ENCODE measurements around the gene PRKX.
"Not testable (repeated sequence)": the region's sequence is repeated elsewhere in the genome, so short reads cannot be mapped to it uniquely, and the experiment has no call there.

PRKX gene

DNA sequence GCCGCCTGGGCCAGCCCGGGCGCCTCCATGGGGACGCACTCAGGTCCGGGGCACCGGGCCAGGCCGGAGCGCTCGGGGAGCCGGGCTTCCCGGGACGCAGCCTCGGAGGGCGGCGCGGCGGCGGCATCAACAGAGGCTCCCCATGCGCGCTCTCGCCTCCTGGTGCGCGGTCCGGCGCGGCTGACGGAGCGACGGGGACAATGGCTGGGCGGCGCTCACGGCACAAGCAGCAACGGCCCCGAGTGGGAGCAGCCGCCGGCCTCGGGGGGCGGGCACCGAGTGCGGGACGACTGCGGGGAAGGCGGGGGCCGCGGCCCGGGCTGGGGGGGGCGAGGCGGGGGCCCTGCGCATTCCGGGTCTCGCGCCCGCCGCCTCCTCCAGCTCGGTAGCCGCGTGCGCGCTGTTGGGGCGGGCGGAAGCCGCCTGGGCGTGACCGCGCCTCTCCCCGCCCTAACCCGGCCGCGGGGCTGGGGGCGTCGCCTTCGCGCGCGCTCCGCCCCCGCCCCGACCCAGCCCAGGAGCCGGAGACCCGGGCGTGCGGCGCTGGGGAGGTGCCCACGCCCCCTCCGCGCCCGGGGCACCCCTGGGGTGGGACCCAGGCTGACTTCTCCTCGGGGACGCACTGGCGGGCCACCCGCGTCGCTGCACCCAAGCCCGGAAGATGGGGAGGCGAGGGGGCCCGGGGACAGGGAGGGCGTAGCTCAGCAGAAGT lies at the start of gene PRKX:
Gene PRKX (minus strand): TSS at position 425 of the 712 bp plus-strand sequence. CDS start 396 bp downstream, at position 29.
- H3K4me3 ChIP-seq, result peak within 1 kb of the TSS; percentile 62 to 88 (median 73)
- H3K27ac ChIP-seq, result peak within 1 kb of the TSS; percentile 62 to 95 (median 85)

DNA sequence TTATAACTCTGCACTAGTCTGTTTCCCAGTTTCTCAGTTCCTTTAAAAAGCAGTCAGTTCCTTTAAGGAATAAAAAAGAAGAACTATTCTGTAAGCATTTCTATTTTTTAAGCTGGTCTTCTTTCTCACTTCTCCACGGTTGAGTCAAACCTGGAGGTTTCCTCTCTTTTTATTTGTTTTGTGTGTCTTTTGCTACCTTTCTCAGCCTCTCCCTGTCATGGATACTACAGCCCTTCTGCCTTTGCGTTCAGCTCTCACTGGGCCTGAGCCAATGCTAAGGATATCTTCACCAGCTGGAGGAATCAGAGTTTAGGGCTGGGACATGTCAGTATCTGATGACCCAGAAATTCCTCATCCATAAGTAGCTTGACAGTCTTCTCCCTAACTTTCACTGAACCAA lies 49.7 kb upstream of the PRKX start:
- Histone ChIP-seq H3K27ac (no peak overlapping the region), H3K4me3 (no peak overlapping the region)

DNA sequence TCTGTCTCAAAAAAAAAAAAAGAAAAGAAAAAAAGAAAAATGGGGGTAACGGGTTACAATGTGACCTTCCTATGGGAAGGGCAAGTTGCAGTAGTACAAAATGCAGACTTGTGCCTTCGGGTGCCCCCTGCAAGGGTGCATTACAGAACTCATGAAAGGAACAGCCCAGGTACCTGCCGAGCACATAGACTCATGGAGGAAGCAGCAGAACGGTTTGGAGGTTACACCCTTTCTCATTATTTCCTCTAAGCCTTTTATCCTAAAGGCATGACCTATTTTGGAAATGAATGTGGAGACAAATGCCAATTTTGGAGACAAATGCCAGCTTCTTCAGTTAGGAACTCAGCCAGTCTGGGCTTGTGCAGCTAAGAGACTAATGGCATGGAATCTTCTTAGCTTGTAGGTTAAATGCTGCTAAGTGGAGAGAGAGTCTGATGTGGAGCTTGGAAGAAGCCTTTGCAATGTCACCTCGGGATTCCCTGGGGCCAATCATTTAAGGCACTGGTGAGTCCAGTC lies 44.1 kb upstream of the PRKX start:
- Histone ChIP-seq H3K4me3 (no peak overlapping the region), H3K27ac (no peak overlapping the region)

DNA sequence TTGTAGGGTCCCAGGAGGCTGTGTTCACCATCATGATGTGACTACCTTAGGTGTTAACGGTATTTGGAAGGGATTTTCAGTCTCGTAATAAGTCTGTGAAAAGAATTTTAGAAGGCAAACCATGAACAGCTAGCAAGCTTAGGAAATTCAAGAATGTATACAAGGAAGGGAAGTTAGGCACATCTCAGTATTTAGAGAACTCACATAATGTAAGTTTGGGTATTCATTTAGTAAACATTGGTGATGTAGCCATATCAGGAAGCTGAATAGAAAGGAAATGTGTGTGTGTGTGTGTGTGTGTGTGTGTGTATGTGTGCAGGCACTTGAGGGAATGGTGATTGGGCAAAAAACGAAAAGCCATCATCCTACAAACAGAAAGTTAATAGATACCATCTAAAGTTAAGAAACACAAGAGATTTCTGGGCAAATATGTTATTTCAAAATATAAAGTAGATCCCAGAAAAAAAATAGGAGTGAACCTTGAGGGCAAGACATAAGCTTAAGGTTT lies 34.7 kb upstream of the PRKX start:
- Histone ChIP-seq H3K27ac (no peak overlapping the region), H3K4me3 (no peak overlapping the region)

DNA sequence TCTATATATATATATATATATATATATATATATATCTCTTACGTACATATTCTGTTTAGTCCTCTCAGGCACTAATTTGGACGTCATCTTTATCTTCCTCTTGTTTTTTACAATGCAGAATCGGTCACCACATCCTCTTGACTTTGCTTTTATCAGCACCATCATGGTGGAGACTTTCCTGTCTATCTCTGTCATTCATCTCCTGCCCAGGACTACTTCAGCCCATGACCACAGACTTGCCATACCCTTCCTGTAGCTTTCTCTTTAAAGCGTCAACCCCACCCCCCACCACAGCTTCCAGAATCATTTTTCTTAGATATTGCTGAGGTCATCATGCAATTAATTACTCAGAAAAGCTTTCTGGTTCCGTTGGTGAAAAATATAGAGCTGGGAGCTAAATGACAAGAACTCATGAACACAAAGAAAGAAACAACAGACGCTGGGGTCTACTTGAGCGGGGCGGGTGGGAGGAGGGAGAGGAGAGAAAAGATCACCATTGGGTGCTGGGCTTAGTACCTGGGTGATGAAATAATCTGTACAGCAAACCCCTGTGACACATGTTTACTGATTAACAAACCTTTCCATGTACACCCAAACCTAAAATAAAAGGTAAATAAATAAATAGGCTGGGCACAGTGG lies 30.5 kb upstream of the PRKX start:
- peak overlapping the region in 1 of 21 experiments; percentile 1 for H3K27ac ChIP-seq
- H3K4me3 ChIP-seq, result no peak overlapping the region

DNA sequence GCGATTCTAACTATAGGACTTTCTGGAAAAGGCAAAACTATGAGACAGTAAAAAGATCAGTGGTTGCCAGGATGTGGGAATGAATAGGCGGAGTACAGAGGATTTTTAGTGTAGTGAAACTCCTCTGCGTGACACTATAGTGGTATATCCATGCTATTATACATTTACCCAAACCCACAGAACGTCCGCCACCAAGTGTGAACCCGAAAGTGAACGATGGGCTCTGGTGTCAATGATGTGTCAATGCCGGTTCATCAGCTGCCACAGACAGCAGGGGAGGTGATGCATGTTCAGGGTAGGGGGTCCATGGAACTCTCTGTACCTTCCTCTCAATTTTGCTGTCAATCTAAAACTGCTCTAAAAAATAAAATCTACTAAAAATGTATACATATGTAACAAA lies 27.5 kb upstream of the PRKX start:
- H3K4me3 ChIP-seq, H3K27ac ChIP-seq: not testable (repeated sequence)

DNA sequence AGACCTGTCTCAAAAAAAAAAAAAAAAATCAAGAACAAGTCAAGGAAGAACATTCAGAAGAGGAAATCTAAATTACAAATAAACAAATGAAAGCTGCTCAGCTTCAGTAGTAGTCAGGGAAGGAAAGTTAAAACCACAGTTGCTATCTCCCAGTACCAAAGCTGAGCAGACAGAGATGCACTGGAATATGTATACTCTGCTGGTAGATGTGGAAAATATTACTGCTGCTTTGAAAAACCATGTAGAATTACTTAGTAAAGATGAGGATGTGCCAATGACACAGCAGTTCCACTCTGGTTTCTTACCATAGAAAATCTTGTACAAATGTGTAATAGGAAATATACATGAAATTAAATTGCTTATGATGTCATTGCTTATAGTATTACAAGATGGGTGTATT lies 25.1 kb upstream of the PRKX start:
- Histone ChIP-seq H3K27ac (no peak overlapping the region), H3K4me3 (no peak overlapping the region)

DNA sequence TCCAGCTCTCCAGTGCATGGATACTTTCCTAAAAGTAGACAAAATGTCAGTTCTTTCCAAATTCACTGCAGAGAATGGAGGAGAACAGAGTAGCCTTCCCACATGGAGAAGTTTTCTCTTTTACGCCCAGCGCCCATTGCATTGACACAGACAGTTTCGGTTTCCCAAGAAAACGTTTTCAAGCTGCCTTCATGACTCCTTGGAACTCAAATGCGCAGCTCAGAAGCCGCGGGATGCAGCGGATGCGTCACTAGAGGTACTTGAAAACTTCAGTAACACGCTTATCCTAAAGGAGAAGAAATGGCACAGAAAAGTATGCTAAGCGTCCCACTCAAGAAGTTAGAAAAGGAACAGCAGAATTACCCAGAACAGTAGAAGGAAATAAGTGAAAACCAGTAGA lies 23.1 kb upstream of the PRKX start:
- H3K4me3 ChIP-seq, H3K27ac ChIP-seq: not testable (repeated sequence)

DNA sequence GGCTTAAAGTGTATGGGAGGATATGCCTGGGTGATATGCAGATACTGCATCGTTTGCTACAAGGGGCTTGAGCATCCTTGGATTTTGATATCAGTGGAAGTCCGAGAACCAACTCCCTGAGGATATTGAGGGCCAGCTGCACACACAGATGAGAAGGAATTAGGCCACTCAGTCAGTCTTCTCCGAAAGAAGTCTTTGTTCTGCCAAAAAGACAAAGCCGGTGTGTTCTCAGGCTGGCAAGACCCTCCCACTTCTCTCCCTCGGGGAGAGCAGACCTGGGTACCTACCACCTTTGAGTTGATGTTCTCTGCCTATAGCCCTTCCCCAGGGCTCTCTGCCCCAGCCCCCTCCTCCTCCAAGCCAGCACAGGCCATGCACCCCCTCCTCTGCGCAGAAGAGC lies 22.4 kb upstream of the PRKX start:
- H3K4me3 ChIP-seq, H3K27ac ChIP-seq: not testable (repeated sequence)

DNA sequence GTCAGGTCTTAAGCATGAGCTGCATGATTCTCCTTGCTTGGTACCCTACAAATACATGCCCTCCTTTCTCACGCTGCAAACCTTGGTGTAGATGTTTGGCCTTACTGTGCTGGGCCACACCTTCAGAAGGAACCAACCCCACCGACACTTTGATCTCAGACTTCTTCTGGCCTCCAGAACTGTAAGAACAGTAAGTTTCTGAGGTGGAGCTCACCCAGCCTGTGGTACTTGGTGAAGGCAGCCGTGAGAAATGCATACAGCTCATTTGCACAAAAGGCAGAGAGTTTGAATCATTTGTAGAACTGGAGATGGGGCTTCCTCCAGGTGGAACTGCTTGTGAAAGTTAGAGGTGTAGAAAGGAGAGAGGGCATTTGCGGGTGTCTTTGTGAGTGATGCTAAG lies 21.0 kb upstream of the PRKX start:
- H3K4me3 ChIP-seq, H3K27ac ChIP-seq: not testable (repeated sequence)

DNA sequence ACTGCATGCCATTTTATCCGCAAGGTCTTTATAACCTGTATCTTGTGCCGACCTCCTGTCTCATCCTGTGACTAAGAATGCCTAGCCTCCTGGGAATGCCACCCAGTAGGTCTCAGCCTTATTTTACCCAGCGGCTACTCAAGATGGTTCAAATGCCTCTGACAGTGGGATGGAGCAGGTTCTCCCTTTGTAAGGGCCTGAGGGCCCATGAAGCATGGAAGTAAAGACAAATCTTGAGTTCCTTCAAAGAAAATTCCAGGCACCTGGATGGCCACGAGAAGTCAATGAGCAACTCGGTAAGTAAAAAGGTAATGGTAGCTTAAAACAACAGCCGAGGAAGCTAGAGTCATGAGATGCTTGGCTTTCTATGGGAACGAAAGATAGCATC lies 19.6 kb upstream of the PRKX start:
- no peak overlapping the region for H3K4me3 ChIP-seq
- H3K27ac ChIP-seq, result no peak overlapping the region

DNA sequence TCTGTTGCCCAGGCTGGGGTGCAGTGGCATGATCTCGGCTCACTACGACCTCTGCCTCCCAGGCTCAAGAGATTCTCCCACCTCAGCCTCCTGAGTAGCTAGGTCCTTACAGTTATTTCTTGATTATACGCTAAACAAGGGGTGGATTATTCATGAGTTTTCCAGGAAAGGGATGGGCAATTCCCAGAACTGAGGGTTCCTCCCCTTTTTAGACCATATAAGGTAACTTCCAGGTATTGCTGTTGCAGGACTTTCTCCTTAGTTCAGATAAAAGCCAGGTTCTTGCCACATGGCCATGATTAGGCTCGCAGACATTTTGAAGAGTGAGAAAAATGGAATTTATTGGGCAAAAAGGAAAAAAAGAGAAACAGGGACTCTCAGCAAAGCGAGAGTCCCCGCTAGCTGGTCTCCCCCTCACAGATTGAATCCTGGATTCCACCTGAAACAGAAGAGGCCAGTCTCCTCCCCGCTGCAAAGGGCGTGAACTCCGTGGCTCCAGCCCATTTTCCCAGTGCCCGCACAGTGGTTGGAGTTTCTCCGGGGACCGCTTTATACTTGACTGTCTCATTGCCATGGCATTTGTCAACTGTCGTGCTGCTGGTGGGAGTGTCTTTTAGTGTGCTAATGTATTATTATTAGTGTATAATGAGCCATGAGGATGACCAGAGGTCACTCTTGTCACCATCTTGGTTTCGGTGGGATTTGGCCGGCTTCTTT lies 19.0 kb upstream of the PRKX start:
- not testable (repeated sequence) for H3K27ac ChIP-seq, H3K4me3 ChIP-seq

DNA sequence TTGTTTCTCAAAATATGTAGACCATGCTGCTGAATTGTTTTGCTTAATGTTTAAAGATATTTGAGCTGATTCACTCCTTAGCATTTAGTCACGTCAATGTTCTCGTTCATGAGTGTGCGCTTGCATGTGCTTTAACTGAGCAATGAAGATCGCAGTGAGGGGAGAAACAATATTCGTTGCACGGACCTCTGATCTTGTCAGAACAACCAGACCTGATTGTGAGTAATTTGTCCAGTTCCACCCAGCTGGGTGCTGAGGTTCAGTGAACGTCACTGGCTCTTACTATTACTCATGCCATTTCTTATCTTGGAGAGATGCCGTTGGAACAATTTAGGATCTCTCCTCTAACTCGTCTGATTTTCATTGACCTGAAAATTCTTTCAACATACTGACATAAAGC lies 15.0 kb upstream of the PRKX start:
- no peak overlapping the region for H3K27ac ChIP-seq
- H3K4me3 ChIP-seq, result no peak overlapping the region

DNA sequence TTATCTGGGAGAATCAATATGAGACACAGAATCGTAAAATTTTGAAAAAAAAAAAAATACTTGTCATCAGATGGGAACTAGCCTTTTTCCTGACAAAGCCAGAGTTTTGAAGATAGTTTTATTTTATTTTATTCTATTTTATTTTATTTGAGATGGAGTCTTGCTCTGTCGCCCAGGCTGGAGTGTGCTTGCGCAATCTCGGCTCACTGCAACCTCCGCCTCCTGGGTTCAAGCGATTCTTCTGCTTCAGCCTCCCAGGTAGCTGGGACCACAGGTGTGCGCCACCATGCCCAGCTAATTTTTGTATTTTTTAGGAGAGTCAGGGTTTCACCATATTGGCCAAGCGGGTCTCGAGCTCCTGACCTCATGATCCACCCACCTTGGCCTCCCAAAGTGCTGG lies 10.0 kb upstream of the PRKX start:
- H3K27ac ChIP-seq, H3K4me3 ChIP-seq: not testable (repeated sequence)

DNA sequence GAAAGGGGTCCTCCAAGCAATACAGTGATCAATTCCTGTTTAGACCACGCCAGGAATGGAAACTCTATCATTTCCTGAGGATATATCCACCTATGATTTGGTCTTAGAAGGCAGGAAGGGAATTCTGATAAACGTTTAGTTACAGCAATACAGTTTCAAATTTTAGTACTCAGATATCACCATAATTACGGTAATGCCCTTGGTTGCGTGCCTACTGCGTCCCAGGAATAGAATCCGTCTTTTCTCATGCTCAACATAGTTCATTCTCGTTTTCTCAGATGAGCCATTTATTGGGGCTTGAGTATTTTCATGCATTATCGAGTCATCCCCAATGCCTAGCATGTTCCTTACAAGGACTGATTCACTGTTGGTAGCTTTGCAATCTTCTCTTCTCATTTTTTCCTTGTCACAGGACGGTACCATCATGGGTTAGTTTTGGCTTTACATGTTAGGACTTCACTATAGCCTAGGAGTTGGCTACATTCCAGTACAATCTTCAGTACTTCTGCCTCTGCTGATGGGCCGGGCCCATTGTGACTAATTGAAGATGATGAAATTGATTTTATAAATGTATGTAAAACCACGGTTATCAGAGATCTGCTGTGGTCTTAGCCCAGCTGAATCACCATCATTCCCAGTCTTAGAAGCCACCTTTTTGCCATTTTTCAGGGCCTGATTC lies 4.4 kb upstream of the PRKX start:
- Histone ChIP-seq H3K4me3 (no peak overlapping the region), H3K27ac (no peak overlapping the region)

DNA sequence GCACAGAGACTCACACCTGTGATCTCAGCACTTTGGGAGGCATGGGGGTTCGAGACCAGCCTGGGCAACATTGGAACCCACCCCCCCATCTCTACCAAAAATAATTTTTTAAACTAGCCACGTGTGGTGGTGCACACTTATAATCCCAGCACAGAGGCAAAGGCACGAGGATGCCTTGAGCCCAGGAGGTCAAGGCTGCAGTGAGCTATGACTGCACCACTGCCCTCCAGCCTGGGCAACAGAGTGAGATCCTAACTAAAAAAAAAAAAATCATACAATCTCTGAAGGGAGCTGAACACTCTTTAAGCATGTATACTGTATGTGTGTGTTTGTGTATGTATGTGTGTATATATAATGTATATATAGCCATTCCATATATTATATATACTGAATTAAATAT lies 2.5 kb upstream of the PRKX start:
- Histone ChIP-seq H3K27ac (no peak overlapping the region), H3K4me3 (no peak overlapping the region)

DNA sequence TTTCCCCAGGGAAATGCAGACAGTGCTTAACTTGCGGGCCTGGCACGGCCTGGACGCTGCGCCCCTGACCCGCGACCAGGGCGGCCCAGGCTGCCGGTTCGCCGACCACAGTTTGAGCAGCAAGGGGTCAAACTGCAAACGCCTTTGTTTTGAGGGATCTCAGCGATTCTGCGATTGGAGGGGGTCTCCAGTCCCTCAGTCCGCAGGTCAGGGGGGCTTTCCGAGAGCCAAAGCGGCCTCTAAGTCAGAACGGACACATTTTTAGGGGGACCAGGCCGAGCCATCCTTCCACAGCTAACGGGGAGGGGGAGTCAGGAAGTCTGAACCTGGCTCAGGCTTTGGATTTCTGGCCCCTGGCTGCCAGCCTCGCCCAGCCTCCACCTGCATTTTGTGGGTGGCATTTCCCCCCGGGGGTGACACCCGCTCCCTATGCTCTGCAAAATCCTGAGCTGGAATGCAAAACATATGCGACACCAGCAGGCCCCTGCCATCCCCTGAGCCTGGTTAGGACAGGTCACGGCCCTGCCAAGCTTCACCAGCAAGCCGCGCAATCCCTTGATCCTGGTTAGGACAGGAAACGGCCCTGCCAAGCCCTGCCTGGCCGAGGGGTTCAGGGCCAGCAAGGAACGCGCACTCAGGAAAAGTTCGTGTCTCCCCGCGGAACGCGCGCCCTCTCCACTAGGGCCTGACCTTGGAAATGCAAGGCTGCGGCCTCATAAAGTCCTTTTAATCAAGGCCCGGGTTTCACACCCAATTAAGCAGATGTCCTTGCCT lies 1.4 kb upstream of the PRKX start:
- not testable (repeated sequence) for H3K27ac ChIP-seq, H3K4me3 ChIP-seq

DNA sequence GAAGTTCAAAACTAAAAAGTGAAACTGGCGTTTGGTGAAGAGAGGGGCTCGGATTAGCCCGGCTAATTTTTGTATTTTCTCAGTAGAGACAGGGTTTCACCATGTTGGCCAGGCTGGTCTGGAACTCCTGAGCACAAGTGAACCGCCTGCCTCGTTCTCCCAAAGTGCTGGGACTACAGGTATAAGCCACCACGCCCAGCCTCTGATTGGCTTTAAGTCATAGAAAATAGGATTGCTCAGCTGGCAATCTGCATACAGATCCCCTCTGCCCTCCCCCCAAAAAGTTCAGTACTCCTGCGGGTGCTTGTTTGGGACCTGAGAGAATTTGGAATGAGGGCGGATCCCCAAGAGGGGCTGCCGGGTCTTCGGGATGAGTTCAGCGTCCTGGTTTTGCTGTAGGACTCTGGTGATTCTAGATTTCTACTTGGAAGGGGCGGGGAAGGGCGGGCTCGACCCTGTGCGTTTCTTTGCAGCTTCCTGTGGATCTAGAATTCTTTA lies 537 bp upstream of the PRKX start:
- Histone ChIP-seq H3K27ac (peak overlapping the region in 20 of 21 experiments; percentile 67 to 95 (median 83)), H3K4me3 (peak overlapping the region; percentile 62 to 88 (median 73))

DNA sequence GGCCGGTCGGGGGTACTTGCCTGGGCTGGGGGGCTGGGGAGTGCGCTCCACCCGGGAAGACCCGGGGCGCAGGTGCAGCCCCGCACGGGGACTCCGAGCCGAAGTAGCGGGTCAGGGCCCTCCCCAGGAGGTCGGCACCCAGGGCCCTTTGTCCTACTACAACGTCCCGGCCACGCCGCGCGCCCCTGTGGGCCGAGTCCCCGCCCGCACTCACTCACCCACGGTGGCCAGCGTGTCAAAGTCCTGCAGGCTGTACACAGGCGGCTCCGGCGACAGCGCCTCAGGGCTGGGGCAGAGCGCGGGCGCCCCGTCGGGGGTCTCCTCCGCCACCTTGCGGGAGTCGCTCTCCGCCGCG lies 602 bp downstream of the PRKX start:
- H3K27ac ChIP-seq, result peak overlapping the region; percentile 62 to 95 (median 85)
- H3K4me3 ChIP-seq, result peak overlapping the region; percentile 62 to 88 (median 73)
